ENCODE results near the gene CEP83. TPM values are rescaled to one million over a fixed set of nuclear protein-coding genes. Genes with fewer than 3 reads are reported as not detected.

CEP83 gene
- total and polyA plus RNA-seq, 2 experiments from 2014 or later, result 18.3 to 35.2 TPM

DNA sequence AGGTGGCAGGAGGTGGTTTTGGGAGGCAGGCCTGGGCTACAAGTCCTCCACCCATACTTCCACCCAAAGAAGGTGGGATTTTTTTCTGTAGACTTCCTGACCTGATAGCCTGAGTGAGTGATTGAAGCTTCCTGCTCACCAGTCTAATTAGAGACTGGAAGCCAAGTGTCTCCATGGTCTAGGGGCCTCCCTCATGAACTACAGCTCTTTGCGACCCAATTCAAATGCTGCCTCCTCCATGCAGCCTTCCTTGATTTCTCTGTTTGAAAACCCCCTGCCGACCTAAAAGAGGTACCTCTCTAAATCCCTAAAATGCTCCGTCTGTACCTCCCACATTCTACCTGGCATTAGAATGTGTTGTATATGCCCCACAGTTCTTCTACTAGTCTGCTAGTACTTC lies 186.4 kb downstream of the CEP83 start:
- no peaks in the 10 kb centered on the region for H3K9me3 ChIP-seq (ENCODE audit: low read depth)
- no peaks in the 10 kb centered on the region for H3K36me3 ChIP-seq
- TF ChIP-seq, protein P1, sequence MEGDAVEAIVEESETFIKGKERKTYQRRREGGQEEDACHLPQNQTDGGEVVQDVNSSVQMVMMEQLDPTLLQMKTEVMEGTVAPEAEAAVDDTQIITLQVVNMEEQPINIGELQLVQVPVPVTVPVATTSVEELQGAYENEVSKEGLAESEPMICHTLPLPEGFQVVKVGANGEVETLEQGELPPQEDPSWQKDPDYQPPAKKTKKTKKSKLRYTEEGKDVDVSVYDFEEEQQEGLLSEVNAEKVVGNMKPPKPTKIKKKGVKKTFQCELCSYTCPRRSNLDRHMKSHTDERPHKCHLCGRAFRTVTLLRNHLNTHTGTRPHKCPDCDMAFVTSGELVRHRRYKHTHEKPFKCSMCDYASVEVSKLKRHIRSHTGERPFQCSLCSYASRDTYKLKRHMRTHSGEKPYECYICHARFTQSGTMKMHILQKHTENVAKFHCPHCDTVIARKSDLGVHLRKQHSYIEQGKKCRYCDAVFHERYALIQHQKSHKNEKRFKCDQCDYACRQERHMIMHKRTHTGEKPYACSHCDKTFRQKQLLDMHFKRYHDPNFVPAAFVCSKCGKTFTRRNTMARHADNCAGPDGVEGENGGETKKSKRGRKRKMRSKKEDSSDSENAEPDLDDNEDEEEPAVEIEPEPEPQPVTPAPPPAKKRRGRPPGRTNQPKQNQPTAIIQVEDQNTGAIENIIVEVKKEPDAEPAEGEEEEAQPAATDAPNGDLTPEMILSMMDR (IDR thresholded peaks at IDR 0.05; ENCODE audit: low read depth, low read length), result no peak
- no peaks in the 10 kb centered on the region for H3K27me3 ChIP-seq
- DNase-seq (ENCODE audit: low read depth in 1 of 2, low spot score in 1 of 2), result no peak
- H3K27ac ChIP-seq, result no peak overlapping the region
- H3K4me3 ChIP-seq, result no peak overlapping the region
- no peaks in the 10 kb centered on the region for H3K4me1 ChIP-seq (ENCODE audit: low read depth)

DNA sequence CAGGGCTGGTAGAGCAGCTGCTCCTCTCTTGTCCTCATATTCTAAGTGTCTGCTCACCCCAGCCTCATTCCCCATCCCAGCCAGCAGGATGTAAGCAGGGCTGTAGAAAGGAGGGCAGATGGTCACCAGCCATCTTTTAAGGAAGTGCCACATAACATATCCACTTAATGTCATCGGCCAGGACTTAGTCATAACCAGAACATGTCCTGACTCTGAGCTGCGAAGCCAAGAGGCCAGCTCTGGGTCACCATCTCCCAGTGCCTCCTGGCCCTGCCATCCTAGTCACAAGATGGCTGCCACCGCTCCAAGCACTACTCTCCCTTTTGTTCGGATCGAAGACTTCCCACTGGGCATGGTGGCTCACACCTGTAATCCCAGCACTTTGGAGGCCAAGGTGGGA lies 187.4 kb downstream of the CEP83 start:
- no peaks in the 10 kb centered on the region for H3K27me3 ChIP-seq
- no peak for DNase-seq (ENCODE audit: low read depth in 1 of 2, low spot score in 1 of 2)
- H3K36me3 ChIP-seq, result no peaks in the 10 kb centered on the region
- TF ChIP-seq, protein P1 (IDR thresholded peaks at IDR 0.05; ENCODE audit: low read depth, low read length), result no peak
- no peak overlapping the region for H3K4me3 ChIP-seq
- H3K9me3 ChIP-seq (ENCODE audit: low read depth), result no peaks in the 10 kb centered on the region
- no peak overlapping the region for H3K27ac ChIP-seq
- no peaks in the 10 kb centered on the region for H3K4me1 ChIP-seq (ENCODE audit: low read depth)

DNA sequence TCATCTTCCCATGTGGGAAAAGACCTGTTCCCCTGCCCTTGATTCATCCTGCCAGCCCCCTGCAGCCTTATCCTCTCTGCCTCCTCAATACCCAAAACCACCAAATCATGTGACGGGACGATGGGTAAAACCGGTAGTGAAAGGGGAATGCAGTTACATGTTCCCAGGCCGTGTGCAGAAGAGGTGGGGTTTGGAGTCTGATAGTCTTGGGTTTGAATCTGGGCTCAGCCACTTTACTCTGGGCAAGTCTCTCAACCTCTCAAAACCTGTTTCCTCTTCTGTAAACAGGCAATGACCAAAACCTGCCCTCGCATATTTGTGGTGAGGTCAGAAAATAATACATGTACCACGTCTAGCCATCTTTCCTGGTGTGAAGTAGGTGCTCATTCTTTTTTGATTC lies 188.3 kb downstream of the CEP83 start:
- H3K9me3 ChIP-seq (ENCODE audit: low read depth), result no peaks in the 10 kb centered on the region
- H3K27me3 ChIP-seq, result no peaks in the 10 kb centered on the region
- H3K4me1 ChIP-seq (ENCODE audit: low read depth), result no peaks in the 10 kb centered on the region
- H3K4me3 ChIP-seq, result no peak overlapping the region
- TF ChIP-seq, protein P1 (IDR thresholded peaks at IDR 0.05; ENCODE audit: low read depth, low read length), result no peak
- no peak for DNase-seq (ENCODE audit: low read depth in 1 of 2, low spot score in 1 of 2)
- H3K27ac ChIP-seq, result no peak overlapping the region
- H3K36me3 ChIP-seq, result no peaks in the 10 kb centered on the region

DNA sequence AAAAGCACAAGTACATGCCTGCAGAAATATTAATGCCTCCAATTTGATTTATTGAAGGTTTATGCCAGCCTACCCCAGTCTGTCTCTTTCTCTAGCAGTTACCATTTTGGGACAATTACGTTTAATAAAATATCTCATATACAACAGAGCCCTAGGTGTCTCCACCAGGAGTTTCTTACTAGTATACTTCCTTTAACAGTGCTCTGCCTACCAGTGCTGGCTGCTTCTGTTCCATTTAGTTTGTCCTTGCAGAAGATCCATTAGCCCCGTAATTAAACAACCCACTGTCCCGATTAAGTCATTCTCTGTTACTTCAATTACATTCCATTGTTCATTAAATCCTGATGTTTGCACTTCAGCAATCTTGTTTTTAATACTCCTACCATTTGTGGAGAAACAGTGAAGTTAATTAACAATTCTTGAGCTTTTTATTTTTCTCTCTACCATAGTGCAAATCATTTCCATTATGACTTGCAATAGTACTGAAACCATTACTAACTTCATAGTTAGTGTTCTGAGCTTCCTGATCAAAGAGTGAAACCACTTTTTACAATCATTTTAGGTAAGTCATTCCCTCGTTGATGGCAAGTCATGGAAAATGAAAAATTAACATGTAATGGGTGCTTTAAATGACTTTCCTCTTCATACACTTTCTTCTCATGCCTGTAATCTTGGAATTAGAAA lies 190.2 kb downstream of the CEP83 start:
- H3K4me1 ChIP-seq (ENCODE audit: low read depth), result no peaks in the 10 kb centered on the region
- no peak overlapping the region for H3K27ac ChIP-seq
- no peaks in the 10 kb centered on the region for H3K9me3 ChIP-seq (ENCODE audit: low read depth)
- no peaks in the 10 kb centered on the region for H3K27me3 ChIP-seq
- no peak overlapping the region for H3K4me3 ChIP-seq
- TF ChIP-seq, protein P1 (IDR thresholded peaks at IDR 0.05; ENCODE audit: low read depth, low read length), result no peak
- no peak for DNase-seq (ENCODE audit: low read depth in 1 of 2, low spot score in 1 of 2)
- no peaks in the 10 kb centered on the region for H3K36me3 ChIP-seq

DNA sequence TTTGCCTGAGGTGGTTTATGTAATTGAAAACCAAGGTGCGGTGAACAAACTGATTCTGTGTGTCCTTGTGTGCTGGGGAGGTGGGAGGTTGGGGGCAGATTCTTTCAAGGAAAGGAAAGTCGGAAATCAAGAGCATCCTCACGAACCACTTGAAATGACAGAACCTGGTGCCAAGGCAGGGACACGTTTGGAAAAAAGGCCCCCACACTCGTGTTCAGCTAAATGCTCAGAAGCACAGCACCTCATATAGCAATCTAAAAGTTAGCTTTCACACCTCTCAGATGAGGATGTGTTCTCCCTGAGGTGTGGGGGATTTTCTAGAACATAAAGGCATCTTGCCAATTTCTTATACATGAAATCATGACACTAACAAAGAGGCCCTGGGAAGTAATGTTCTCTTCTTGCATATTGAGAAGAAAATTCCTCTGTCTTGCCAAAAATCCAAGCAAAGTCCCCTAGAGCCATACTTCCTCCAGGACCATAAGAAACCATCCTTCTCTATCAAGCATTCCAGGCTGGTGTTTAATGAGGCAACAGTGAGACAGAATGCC lies 191.7 kb downstream of the CEP83 start:
- DNase-seq (ENCODE audit: low read depth in 1 of 2, low spot score in 1 of 2), result no peak
- Histone ChIP-seq H3K4me1 (ENCODE audit: low read depth) (no peaks in the 10 kb centered on the region), H3K9me3 (ENCODE audit: low read depth) (no peaks in the 10 kb centered on the region), H3K4me3 (no peak overlapping the region), H3K36me3 (no peaks in the 10 kb centered on the region), H3K27ac (no peak overlapping the region), H3K27me3 (no peaks in the 10 kb centered on the region)
- TF ChIP-seq, protein P1 (IDR thresholded peaks at IDR 0.05; ENCODE audit: low read depth, low read length), result no peak
